Measurements from ENCODE around the gene TDO2. TPM values are rescaled to one million over a fixed set of nuclear protein-coding genes. Genes with fewer than 3 reads are reported as not detected.
A peak's percentile ranks its signal among the peaks of the same experiment; 100 is the strongest.

The TDO2 gene
- polyA plus RNA-seq, 4 donors: 2.9 to 4.8 (median 3.0) TPM

GRCh38 chr4:155952501-155952901 is 49.0 kb downstream of the TDO2 start:
- DNase-seq (ENCODE audit: low read depth in 4 of 4, low spot score in 3 of 4): peak in 2 of 4 donors; percentile 1 to 5

GRCh38 chr4:155953151-155954117 is 49.9 kb downstream of the TDO2 start, which contains the start of gene CTSO:
Gene CTSO (minus strand): TSS chr4:155953866. CDS start chr4:155953847, 19 bp downstream.
- peak; percentile 78 to 87 (median 83) for DNase-seq (ENCODE audit: low read depth in 4 of 4, low spot score in 3 of 4)

GRCh38 chr4:155954118-155954685 is 50.7 kb downstream of the TDO2 start:
- no peak for DNase-seq (ENCODE audit: low read depth in 4 of 4, low spot score in 3 of 4)

- no peak for DNase-seq (ENCODE audit: low read depth in 4 of 4, low spot score in 3 of 4)
Observed at GRCh38 chr4:155954939-155955338, 51.4 kb downstream of the TDO2 start.

GRCh38 chr4:155956461-155956860 is 53.0 kb downstream of the TDO2 start:
- DNase-seq (ENCODE audit: low read depth in 4 of 4, low spot score in 3 of 4): no peak

GRCh38 chr4:155959417-155959816 is 55.9 kb downstream of the TDO2 start:
- no peak for DNase-seq (ENCODE audit: low read depth in 4 of 4, low spot score in 3 of 4)

GRCh38 chr4:155960522-155960921 is 57.0 kb downstream of the TDO2 start:
- no peak for DNase-seq (ENCODE audit: low read depth in 4 of 4, low spot score in 3 of 4)

- DNase-seq (ENCODE audit: low read depth in 4 of 4, low spot score in 3 of 4): no peak
Observed at GRCh38 chr4:155961575-155961974, 58.1 kb downstream of the TDO2 start.

GRCh38 chr4:155962767-155963166 is 59.3 kb downstream of the TDO2 start:
- DNase-seq (ENCODE audit: low read depth in 4 of 4, low spot score in 3 of 4): no peak

GRCh38 chr4:155964016-155964891 is 60.8 kb downstream of the TDO2 start:
- no peak for DNase-seq (ENCODE audit: low read depth in 4 of 4, low spot score in 3 of 4)

GRCh38 chr4:155966171-155966570 is 62.7 kb downstream of the TDO2 start:
- no peak for DNase-seq (ENCODE audit: low read depth in 4 of 4, low spot score in 3 of 4)

- no peak for DNase-seq (ENCODE audit: low read depth in 4 of 4, low spot score in 3 of 4)
Observed at GRCh38 chr4:155966731-155967395, 63.4 kb downstream of the TDO2 start.

Other genes starting within 250 kb of the TDO2 start
- gene GUCY1A1, start 236.8 kb upstream of the TDO2 start, polyA plus RNA-seq (ENCODE audit: insufficient read length in 4 of 4): 100 to 1,000 TPM in 1 of 4 donors, 10 to 100 TPM in 2, 1 to 10 TPM in 1; 8.4 to 102 (median 75.9) TPM
- gene GUCY1B1, start 144.7 kb upstream of the TDO2 start, polyA plus RNA-seq (ENCODE audit: insufficient read length in 4 of 4): 10 to 100 TPM; 13.9 to 83.0 (median 67.4) TPM
- gene ASIC5, start 37.4 kb upstream of the TDO2 start, polyA plus RNA-seq (ENCODE audit: insufficient read length in 4 of 4): under 1 TPM in 3 of 4 donors, not detected in 1; 0.10 to 0.29 (median 0.13) TPM
- 10 to 100 TPM; 35.3 to 50.5 (median 48.0) TPM for gene CTSO, start 50.2 kb downstream of the TDO2 start, polyA plus RNA-seq (ENCODE audit: insufficient read length in 4 of 4)